Nephron progenitor cell (in vitro differentiated cells): ENCODE data around the gene OR7A5.

Source experiments
- DNase-seq: peaks from one replicate; pipeline ENCODE4 v3.0.0; 2021
- H3K27ac Mint-ChIP-seq: 2 replicates; pipeline ENCODE4 v1.8.0; 2021; ENCODE audit warnings: mild to moderate bottlenecking, moderate library complexity, mixed read lengths
- H3K27me3 Mint-ChIP-seq: 2 replicates; pipeline ENCODE4 v1.8.0; 2021; ENCODE audit warnings: mild to moderate bottlenecking, low read depth, mixed read lengths; ENCODE audit not compliant: poor library complexity
- H3K36me3 Mint-ChIP-seq: 2 replicates; pipeline ENCODE4 v1.8.0; 2021; ENCODE audit warnings: low read depth, mixed read lengths
- H3K4me1 Mint-ChIP-seq: 2 replicates; pipeline ENCODE4 v1.8.0; 2021; ENCODE audit warnings: mixed read lengths
- H3K4me3 Mint-ChIP-seq: 2 replicates; pipeline ENCODE4 v1.8.0; 2021; ENCODE audit warnings: mild to moderate bottlenecking, moderate library complexity, mixed read lengths
- H3K9me3 Mint-ChIP-seq: 2 replicates; pipeline ENCODE4 v1.8.0; 2021; ENCODE audit warnings: mild to moderate bottlenecking, moderate library complexity, mixed read lengths
- CTCF ChIP-seq: fragments of 200-600 bp; sonication (generic); IDR thresholded peaks from 2 replicates; pipeline ENCODE4 v1.5.0; 2021; ENCODE audit warnings: antibody characterized with exemption

OR7A5 gene

GRCh38 chr19:14817052-14817451, 17.9 kb downstream of the OR7A5 start:
- Mint-ChIP-seq H3K27ac (no peak overlapping the region), H3K4me3 (no peak overlapping the region), H3K9me3 (peaks cover 77% of the 10 kb centered on the region), H3K4me1 (no peaks in the 10 kb centered on the region), H3K27me3 (peaks cover 6% of the 10 kb centered on the region), H3K36me3 (no peaks in the 10 kb centered on the region)
- no peak for TF ChIP-seq CTCF
- no peak for DNase-seq

- Mint-ChIP-seq H3K27me3 (peaks cover 2% of the 10 kb centered on the region), H3K36me3 (no peaks in the 10 kb centered on the region), H3K27ac (no peak overlapping the region), H3K4me3 (no peak overlapping the region), H3K9me3 (peaks cover 68% of the 10 kb centered on the region), H3K4me1 (no peaks in the 10 kb centered on the region)
- TF ChIP-seq CTCF: no peak
- no peak for DNase-seq
Observed at GRCh38 chr19:14814982-14815652, 19.9 kb downstream of the OR7A5 start.

- DNase-seq: no peak
- peaks cover 33% of the 10 kb centered on the region for H3K9me3 Mint-ChIP-seq
Observed at GRCh38 chr19:14809272-14810057, 25.5 kb downstream of the OR7A5 start.

GRCh38 chr19:14804765-14805164, 30.2 kb downstream of the OR7A5 start:
- Mint-ChIP-seq H3K27ac (no peak overlapping the region), H3K27me3 (peaks cover 4% of the 10 kb centered on the region), H3K9me3 (peaks cover 40% of the 10 kb centered on the region), H3K36me3 (no peaks in the 10 kb centered on the region), H3K4me1 (no peaks in the 10 kb centered on the region), H3K4me3 (no peak overlapping the region)
- no peak for TF ChIP-seq CTCF
- no peak for DNase-seq

More at GRCh38 chr19:14809272-14810057, 25.5 kb downstream of the OR7A5 start:
- H3K4me1 Mint-ChIP-seq: no peaks in the 10 kb centered on the region
- H3K4me3 Mint-ChIP-seq: no peak overlapping the region
- no peak overlapping the region for H3K27ac Mint-ChIP-seq
- no peaks in the 10 kb centered on the region for H3K27me3 Mint-ChIP-seq
- H3K36me3 Mint-ChIP-seq: no peaks in the 10 kb centered on the region
- no peak for TF ChIP-seq CTCF

GRCh38 chr19:14798760-14799159, 36.2 kb downstream of the OR7A5 start:
- H3K4me1 Mint-ChIP-seq: no peaks in the 10 kb centered on the region
- H3K27ac Mint-ChIP-seq: no peak overlapping the region
- peaks cover 54% of the 10 kb centered on the region for H3K9me3 Mint-ChIP-seq
- H3K27me3 Mint-ChIP-seq: peaks cover 4% of the 10 kb centered on the region
- H3K4me3 Mint-ChIP-seq: no peak overlapping the region
- no peak for DNase-seq
- no peaks in the 10 kb centered on the region for H3K36me3 Mint-ChIP-seq
- TF ChIP-seq CTCF: no peak
